Astrocyte (in vitro differentiated cells and primary cell): ENCODE data around the gene COL6A3. TPM values are rescaled to one million over a fixed set of nuclear protein-coding genes. Genes with fewer than 3 reads are reported as not detected.

Source experiments
- DNase-seq: peaks from one replicate; pipeline ENCODE4 v3.0.0-alpha.2; 2010; ENCODE audit warnings: low read depth
- FAIRE-seq: peaks from 2 replicates; lab custom pipeline; 2011; peaks lifted over from hg19 to GRCh38; lab: Jason Lieb, UNC
- H2AFZ ChIP-seq: 2 replicates; pipeline ENCODE4 v1.6.0; 2012; ENCODE audit warnings: low read depth, low read length, inconsistent platforms
- H3K27ac ChIP-seq: 2 replicates; pipeline ENCODE4 v1.5.1; 2011; ENCODE audit warnings: low read depth, low read length, inconsistent platforms
- H3K27me3 ChIP-seq: 2 replicates; pipeline ENCODE4 v1.6.0; 2011; ENCODE audit warnings: low read length, inconsistent platforms; ENCODE audit not compliant: insufficient read depth
- H3K36me3 ChIP-seq: 2 replicates; pipeline ENCODE4 v1.5.1; 2011; ENCODE audit warnings: low read length, inconsistent platforms; ENCODE audit not compliant: insufficient read depth
- H3K4me1 ChIP-seq: 2 replicates; pipeline ENCODE4 v1.5.1; 2011; ENCODE audit warnings: low read length, inconsistent platforms; ENCODE audit not compliant: insufficient read depth
- H3K4me2 ChIP-seq: 2 replicates; pipeline ENCODE4 v1.6.0; 2012; ENCODE audit warnings: low read length, inconsistent platforms
- H3K4me3 ChIP-seq: 2 replicates; pipeline ENCODE4 v1.5.1; 2011; ENCODE audit warnings: low read depth, mild to moderate bottlenecking, low read length, inconsistent platforms; ENCODE audit not compliant: insufficient read depth
- H3K79me2 ChIP-seq: 2 replicates; pipeline ENCODE4 v1.6.0; 2012; ENCODE audit warnings: mild to moderate bottlenecking, low read length, inconsistent platforms; ENCODE audit not compliant: insufficient read depth
- H3K9ac ChIP-seq: 2 replicates; pipeline ENCODE4 v1.6.0; 2012; ENCODE audit warnings: mild to moderate bottlenecking, low read length, inconsistent platforms
- H3K9me3 ChIP-seq: 2 replicates; pipeline ENCODE4 v1.5.1; 2012; ENCODE audit warnings: low read depth, mild to moderate bottlenecking, low read length, inconsistent platforms; ENCODE audit not compliant: insufficient read depth
- H4K20me1 ChIP-seq: 2 replicates; pipeline ENCODE4 v1.6.0; 2012; ENCODE audit warnings: low read length, inconsistent platforms; ENCODE audit not compliant: insufficient read depth
- H3K27ac Mint-ChIP-seq: one replicate; pipeline ENCODE4 v1.8.0; 2021; ENCODE audit warnings: mild to moderate bottlenecking, mixed read lengths; ENCODE audit not compliant: unreplicated experiment
- H3K27me3 Mint-ChIP-seq: one replicate; pipeline ENCODE4 v1.8.0; 2021; ENCODE audit warnings: low read depth, mixed read lengths; ENCODE audit not compliant: unreplicated experiment
- H3K36me3 Mint-ChIP-seq: one replicate; pipeline ENCODE4 v1.8.0; 2021; ENCODE audit warnings: low read depth, mixed read lengths; ENCODE audit not compliant: unreplicated experiment
- H3K4me1 Mint-ChIP-seq: one replicate; pipeline ENCODE4 v1.8.0; 2021; ENCODE audit warnings: low read depth, mixed read lengths; ENCODE audit not compliant: unreplicated experiment
- H3K4me3 Mint-ChIP-seq: one replicate; pipeline ENCODE4 v1.8.0; 2021; ENCODE audit warnings: mild to moderate bottlenecking, moderate library complexity, mixed read lengths; ENCODE audit not compliant: unreplicated experiment
- H3K9me3 Mint-ChIP-seq: one replicate; pipeline ENCODE4 v1.8.0; 2021; ENCODE audit warnings: mild to moderate bottlenecking, mixed read lengths; ENCODE audit not compliant: unreplicated experiment
- CTCF ChIP-seq: IDR thresholded peaks from 2 replicates; pipeline ENCODE4 v1.5.1; 2011; ENCODE audit warnings: low read depth, mild to moderate bottlenecking, inconsistent platforms, low read length, moderate library complexity; ENCODE audit not compliant: insufficient read depth
- EZH2 ChIP-seq: IDR thresholded peaks from 2 replicates; pipeline ENCODE4 v1.6.1; 2012; ENCODE audit warnings: mild to moderate bottlenecking, low read length, inconsistent platforms; ENCODE audit not compliant: insufficient read depth
- total RNA-seq: library from RNA; stranded (reverse); gene quantifications from 2 replicates; pipeline ENCODE4 v1.2.1, GENCODE V29; 2021

Gene COL6A3
- total RNA-seq, 1 donor from 2014 or later: 200 TPM

DNA sequence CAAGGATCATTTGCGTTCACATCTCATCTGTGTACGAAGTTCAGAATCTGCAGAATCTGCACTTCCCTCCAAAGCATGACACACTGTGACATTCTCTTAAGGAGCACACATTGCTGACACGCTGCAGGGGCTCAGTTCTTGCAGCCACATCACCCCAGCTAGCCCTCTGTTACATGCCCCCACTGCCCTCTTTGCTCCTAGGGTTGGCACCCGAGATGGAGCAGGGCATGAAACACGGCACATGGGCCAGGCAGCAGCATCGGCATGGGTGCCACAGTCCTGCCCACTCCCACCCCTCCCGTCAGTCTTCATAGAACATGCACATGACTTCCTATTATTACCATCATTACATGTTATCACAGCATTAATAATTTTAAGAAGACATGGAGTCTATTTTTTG, 76.4 kb downstream of the COL6A3 start:
- no peak overlapping the region for H2AFZ ChIP-seq
- peaks cover 63% of the 10 kb centered on the region for H3K36me3 ChIP-seq
- FAIRE-seq: no peak
- no peak overlapping the region for H3K4me2 ChIP-seq
- H3K4me1 ChIP-seq: no peaks in the 10 kb centered on the region
- no peaks in the 10 kb centered on the region for H3K27me3 ChIP-seq
- H3K27ac Mint-ChIP-seq: no peak overlapping the region
- no peaks in the 10 kb centered on the region for H4K20me1 ChIP-seq
- DNase-seq: no peak
- no peaks in the 10 kb centered on the region for H3K27me3 Mint-ChIP-seq
- H3K4me1 Mint-ChIP-seq: no peaks in the 10 kb centered on the region
- H3K9ac ChIP-seq: no peak overlapping the region
- no peak overlapping the region for H3K4me3 Mint-ChIP-seq
- H3K9me3 ChIP-seq: no peaks in the 10 kb centered on the region
- H3K9me3 Mint-ChIP-seq: no peaks in the 10 kb centered on the region
- H3K36me3 Mint-ChIP-seq: peaks cover 33% of the 10 kb centered on the region
- no peaks in the 10 kb centered on the region for H3K79me2 ChIP-seq
- no peak for TF ChIP-seq EZH2
- no peak for TF ChIP-seq CTCF
- H3K27ac ChIP-seq: no peak overlapping the region
- H3K4me3 ChIP-seq: no peak overlapping the region

DNA sequence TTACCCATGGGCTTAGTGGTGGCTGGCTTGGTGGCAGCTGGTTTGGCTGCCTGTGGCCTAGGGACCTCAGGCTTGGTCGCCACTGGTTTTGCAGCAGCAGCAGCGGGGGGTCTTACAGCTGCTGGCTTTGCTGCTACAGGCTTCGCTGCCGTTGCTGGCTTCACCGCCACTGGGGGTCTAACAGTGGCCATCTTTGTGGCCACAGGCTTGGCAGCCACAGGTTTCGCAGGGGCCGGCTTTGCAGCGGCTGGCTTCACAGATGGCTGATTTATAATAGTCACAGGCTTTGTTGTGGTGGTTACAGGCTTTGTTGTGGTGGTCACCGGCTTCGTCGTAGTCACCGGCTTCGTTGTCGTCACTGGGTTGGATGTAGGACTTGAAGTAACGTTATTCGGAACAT, 77.8 kb downstream of the COL6A3 start:
- TF ChIP-seq CTCF: no peak
- no peak for TF ChIP-seq EZH2
- Histone ChIP-seq H3K4me3 (no peak overlapping the region), H3K4me2 (no peak overlapping the region), H2AFZ (no peak overlapping the region), H3K27me3 (no peaks in the 10 kb centered on the region), H3K4me1 (no peaks in the 10 kb centered on the region), H4K20me1 (no peaks in the 10 kb centered on the region), H3K27ac (no peak overlapping the region), H3K9me3 (no peaks in the 10 kb centered on the region), H3K36me3 (peaks cover 69% of the 10 kb centered on the region), H3K9ac (no peak overlapping the region), H3K79me2 (no peaks in the 10 kb centered on the region)
- Mint-ChIP-seq H3K27ac (no peak overlapping the region), H3K9me3 (no peaks in the 10 kb centered on the region), H3K36me3 (peaks cover 32% of the 10 kb centered on the region), H3K4me3 (no peak overlapping the region), H3K27me3 (no peaks in the 10 kb centered on the region), H3K4me1 (no peaks in the 10 kb centered on the region)
- DNase-seq (no peak), FAIRE-seq (no peak)

DNA sequence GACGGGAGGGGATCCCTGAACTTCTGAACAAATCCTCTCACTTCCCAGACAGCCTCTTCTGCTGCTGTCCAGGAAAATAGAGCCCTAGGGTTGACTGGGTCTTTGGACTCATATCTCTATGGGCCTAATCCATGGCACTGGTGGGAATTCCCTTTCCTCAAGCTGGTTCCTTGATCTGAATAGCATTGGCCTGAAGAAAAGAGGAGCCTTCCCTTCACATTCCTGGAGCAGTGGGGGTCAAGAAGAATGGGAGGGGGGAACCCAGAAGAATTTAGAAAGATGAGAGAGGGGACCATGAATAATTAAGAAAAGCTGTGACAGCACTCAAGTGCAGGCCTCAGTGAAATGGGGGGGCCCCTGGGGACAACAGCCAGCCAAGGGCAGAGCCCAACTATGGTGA, 80.2 kb downstream of the COL6A3 start:
- Histone ChIP-seq H2AFZ (no peak overlapping the region), H3K27me3 (no peaks in the 10 kb centered on the region), H3K4me1 (no peaks in the 10 kb centered on the region), H4K20me1 (no peaks in the 10 kb centered on the region), H3K9me3 (no peaks in the 10 kb centered on the region), H3K9ac (no peak overlapping the region), H3K27ac (no peak overlapping the region), H3K79me2 (no peaks in the 10 kb centered on the region), H3K4me2 (no peak overlapping the region), H3K4me3 (no peak overlapping the region), H3K36me3 (peaks cover 60% of the 10 kb centered on the region)
- H3K9me3 Mint-ChIP-seq: no peaks in the 10 kb centered on the region
- peaks cover 19% of the 10 kb centered on the region for H3K36me3 Mint-ChIP-seq
- DNase-seq (no peak), FAIRE-seq (no peak)
- peaks cover 6% of the 10 kb centered on the region for H3K4me1 Mint-ChIP-seq
- H3K4me3 Mint-ChIP-seq: no peak overlapping the region
- TF ChIP-seq CTCF: no peak
- no peak for TF ChIP-seq EZH2
- no peaks in the 10 kb centered on the region for H3K27me3 Mint-ChIP-seq
- H3K27ac Mint-ChIP-seq: no peak overlapping the region
